AG09319 (cell line): ENCODE measurements around the gene C1orf198.

Experiments
- DNase-seq: peaks from one replicate; pipeline ENCODE4 v3.0.0-alpha.2; 2010; ENCODE audit warnings: low read depth; ENCODE audit errors: extremely low read depth
- TF ChIP-seq, protein P1 (sequence below): IDR thresholded peaks from 2 replicates; pipeline ENCODE4 v1.5.1; 2011; ENCODE audit warnings: low read depth, mild to moderate bottlenecking, inconsistent platforms, low read length, moderate library complexity

Gene C1orf198

DNA sequence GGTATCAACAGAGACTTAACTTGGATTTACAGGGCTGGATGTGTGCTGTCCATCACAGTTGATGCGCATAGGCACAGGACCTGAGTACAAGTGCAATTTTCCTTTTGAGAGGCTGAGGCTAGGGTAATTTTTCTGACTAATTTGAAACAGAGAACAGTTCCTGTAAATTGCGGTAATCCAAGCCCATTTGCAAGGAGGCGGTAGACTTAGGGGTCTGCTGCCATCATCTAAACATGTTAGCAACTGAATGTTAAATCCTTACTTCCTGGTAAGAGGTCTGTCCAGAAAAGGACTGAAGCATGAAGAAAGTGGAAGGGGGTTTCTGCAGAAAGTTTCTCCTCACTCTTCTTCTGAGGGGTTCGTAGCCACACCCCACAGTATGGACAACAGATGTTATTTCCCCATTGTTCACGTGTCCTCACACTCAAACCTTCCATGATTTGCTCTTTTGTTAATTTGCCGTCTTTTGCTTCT, 23.7 kb upstream of the C1orf198 start:
- DNase-seq, result no peak

DNA sequence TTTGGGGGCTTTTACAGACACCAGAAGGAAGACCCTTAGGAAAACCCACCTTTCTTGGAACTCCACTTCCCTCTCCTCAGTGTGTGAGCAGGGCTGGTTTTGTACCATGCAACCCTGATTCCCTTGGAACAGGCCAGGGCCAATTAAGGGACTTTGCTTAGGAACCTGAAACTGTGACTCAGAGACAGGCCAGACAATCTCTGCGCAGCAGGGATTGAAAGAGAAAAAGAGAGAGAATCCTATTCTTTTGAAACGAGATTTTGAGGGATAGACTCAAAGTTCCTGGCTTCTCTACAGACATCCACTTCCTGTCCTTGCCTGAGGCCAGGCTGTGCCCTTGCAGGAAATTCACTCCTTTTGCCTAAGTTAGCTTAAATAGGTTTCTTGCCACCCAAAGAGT, 23.1 kb upstream of the C1orf198 start:
- TF ChIP-seq, protein P1, sequence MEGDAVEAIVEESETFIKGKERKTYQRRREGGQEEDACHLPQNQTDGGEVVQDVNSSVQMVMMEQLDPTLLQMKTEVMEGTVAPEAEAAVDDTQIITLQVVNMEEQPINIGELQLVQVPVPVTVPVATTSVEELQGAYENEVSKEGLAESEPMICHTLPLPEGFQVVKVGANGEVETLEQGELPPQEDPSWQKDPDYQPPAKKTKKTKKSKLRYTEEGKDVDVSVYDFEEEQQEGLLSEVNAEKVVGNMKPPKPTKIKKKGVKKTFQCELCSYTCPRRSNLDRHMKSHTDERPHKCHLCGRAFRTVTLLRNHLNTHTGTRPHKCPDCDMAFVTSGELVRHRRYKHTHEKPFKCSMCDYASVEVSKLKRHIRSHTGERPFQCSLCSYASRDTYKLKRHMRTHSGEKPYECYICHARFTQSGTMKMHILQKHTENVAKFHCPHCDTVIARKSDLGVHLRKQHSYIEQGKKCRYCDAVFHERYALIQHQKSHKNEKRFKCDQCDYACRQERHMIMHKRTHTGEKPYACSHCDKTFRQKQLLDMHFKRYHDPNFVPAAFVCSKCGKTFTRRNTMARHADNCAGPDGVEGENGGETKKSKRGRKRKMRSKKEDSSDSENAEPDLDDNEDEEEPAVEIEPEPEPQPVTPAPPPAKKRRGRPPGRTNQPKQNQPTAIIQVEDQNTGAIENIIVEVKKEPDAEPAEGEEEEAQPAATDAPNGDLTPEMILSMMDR, result no peak
- DNase-seq, result no peak

More for the DNA sequence above, 23.7 kb upstream of the C1orf198 start:
- TF ChIP-seq, protein P1, result no peak

DNA sequence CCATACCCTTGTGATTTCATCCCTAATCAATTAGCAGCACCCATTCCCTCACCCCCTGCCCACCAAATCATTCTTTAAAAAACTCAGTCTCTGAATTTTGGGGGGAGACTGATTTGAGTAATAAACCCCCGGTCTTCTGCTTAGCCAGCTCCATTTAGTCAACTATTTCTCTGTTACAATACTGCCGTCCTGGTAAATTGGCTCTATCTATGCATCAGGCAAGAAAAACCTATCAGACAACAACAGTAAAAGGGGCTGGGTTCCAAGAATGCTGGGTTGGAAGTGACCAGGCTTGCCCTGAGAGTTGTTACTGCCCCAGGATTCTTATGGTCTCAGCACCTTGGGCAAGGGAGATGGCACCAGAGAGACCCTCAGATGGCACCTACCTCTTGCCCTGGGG, 16.3 kb upstream of the C1orf198 start:
- TF ChIP-seq, protein P1, result no peak
- DNase-seq, result no peak

DNA sequence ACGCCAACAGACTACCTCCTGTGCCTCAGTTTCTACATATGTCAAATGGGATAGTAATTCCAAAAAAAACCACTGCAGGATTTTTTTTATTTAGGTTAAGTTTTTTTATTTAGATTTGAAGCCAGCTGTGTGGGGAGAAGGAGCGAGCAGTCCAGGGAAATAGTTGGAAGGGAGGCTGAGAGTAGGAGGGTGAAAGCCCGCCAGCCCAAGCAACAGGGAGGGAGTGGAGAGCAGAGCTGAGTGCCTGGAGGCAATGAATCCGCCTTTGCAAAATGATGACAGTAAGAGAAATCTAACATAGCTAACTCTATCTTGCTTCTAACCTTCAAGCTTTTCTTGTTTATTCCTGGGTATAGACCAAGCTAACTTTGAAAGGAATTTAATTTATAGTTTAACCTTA, 15.6 kb upstream of the C1orf198 start:
- TF ChIP-seq, protein P1, result no peak
- no peak for DNase-seq

DNA sequence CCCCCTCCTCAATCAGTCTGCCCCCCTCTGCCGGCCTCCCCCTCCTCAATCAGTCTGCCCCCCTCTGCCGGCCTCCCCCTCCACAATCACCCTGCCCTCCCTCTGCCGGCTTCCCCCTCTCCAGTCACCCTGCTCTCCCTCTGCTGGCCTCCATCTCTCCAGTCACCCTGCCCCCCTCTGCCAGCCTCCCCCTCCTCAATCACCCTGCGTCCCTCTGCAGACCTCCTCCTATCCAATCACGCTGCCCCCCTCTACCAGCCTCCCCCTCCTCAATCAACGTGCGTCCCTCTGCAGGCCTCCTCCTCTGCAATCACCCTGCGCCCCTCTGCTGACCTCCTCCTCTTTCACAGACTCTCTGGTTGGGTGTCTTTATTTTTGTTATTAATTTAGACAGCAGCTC, 11.5 kb upstream of the C1orf198 start:
- TF ChIP-seq, protein P1, result no peak
- DNase-seq, result no peak

DNA sequence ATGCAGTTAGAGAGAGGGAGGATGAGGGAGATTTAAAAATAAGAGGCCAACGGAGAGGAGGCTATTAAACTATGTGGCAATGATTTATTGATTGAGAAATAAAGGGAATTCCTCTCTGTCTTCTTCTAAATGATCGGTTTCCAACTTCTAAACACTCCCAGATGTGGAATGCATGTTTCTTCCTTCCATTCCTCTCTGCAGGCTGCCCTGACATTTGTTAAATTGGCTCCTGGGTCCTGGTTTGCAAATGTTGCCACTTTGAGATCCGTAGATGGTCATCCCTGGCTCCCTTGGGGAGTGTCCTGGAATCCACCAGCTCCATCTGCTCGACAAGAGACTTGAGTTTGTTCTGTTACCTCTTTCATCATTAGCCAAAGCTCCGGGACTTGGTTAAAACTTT, 10.3 kb upstream of the C1orf198 start:
- peak; percentile 88 for DNase-seq
- TF ChIP-seq, protein P1, result no peak

DNA sequence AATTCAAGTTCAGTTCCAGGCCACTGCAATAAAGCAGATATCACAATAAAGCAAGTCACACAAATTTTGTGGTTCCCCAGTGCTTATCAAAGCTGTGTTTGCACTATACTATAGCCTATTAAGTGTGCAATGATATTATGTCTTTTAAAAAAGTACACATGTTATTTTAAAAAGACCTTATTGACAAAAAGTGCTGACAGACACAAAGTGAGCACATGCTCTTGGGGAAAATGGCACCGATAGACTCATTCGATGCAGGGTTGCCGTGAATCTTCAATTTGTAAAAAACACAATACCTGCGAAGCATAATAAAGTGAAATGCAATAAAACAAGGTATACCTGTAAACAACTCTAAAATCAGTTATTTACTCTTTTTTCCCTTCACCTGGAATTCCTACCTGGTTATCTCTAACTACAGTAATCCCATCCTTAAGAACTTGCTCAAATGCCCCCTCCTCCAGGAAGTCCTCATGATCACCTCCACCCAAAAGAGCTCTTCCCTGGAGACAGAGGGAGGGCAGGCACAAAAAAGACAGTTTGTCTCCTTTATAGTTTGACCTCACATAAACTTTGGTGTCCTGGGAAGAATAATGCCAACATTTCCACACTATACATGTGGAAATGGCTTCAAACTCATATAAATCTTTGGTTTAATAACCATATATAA, 9.7 kb upstream of the C1orf198 start:
- no peak for DNase-seq
- TF ChIP-seq, protein P1, result no peak
